HPDE6-E6E7 (cell line): ENCODE measurements around the gene MLLT3.

Experiments used
- DNase-seq: peaks from one replicate; pipeline ENCODE4 v3.0.0; 2011; ENCODE audit warnings: missing footprints; ENCODE audit errors: extremely low spot score

Gene MLLT3

DNA sequence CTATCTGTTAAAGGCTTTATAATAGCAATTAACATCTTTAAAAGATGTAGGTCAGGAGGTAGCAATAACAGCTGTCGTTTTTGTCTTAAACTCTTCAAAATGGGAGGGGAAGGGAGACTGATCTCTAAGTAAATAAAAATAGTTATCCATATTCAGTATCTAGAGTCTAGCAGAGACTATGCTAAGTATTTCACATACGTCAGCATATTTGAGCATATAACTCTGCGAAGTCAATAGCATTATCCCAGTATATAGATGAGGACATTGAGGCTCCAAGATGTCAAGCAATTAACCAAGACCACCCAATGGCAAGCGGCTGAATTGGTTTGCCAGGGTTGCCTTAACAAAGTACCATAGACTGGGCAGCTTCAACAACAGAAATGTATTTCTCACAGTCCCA lies 316.8 kb downstream of the MLLT3 start:
- no peak for DNase-seq

DNA sequence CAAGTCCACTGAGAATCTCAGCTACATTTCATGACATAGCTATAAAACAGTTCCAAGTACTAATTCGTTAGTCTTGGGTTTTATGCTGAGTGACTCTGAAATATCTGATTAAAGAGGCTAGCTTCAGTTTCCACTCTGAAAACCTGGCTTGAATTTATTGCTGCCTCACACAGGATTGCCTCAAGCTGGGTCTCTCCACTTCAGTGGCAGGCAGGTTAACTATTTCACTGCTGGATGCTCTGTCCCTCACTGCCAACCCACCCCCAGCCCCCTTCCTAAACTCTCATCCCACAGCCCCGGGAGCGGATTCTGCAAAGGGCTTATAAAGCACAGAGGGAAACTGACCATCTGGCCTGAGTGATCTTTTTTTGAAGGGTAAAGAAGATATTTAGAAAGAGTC lies 318.3 kb downstream of the MLLT3 start:
- no peak for DNase-seq

DNA sequence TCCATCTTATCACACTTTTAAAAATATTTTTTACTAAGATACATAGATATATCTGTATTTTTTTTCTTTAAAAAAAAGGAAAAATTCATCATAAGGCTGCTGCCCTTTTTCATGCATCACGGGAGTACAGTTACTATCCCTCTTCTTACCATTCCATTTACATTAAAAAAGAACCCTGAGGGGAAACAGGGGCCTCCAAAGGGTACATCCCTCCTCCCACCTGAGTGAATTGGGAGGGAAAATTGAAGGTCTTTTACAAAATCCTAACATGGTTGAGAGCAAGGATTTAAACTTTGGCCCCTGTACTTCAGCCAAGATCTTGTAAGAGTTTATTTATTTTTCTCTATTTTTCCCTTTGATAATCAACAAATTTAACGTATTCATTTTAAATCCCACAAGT lies 319.2 kb downstream of the MLLT3 start:
- no peak for DNase-seq

DNA sequence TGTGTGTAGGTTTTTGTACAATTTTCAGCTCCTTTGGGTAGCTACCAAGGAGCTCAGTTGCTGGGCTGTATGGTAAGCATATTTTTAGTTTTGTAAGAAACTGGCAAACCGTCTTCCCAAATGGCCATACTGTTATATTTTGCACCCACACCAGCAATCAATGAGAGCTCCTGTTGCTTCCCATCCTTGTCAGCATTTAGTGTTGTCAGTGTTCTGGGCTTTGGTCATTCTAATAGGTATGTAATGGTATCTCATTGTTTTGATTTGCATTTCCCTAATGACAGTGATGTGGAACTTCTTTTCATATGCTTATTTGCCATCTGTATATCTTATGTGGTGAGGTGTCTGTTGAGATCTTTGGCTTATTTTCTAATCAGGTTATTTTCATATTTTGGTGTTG lies 320.1 kb downstream of the MLLT3 start:
- no peak for DNase-seq

DNA sequence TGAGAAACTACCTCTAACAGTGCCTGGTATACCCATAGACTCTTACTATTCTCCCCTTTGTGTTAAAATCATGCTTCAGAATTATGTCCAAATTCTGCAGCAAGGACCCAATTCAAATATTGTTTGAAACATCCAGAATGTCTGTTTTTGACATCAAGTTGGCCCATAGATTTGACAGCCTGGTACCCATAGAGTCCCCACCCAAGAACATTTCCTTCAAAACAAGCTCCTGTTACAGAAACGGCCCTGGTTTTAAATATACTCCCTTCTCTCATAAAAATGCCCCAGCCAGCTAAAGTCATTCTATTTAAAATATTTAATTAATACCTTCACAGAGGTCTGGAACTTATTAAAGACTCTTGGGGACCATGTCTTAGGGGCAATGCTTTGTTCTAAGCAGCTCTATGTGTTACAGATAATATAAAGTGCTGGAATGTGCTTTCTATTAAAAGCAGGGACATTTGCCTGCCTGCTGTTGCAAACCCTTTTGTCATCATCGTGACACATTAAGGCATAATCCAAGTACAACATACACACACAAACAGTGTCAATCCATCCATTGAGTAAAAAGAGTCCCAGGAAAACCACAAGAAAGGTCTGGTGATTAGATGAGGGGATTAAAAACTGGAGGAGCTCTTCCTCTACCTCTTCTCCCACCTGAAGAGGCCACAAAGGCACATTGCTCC lies 321.7 kb downstream of the MLLT3 start:
- DNase-seq = no peak

DNA sequence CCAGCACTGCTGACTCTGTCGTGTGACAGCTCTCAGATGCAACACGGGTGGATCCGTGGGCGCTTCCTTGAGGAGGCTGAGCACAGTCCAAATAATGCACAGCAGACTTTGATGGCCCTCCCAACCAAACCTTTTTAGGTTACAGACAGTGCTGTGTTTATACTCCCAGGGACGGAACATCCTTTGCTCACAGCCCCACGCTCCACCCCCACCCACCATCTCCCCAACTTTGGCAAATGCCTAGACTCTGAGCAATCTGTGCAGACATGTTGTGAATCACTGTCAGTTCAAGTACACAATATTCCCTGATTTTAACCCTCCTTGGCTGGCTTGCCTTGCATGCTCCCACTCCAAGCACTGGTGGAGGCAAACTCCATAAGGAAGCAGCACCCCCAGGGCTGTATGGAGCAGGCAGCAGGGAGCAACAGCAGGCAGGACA lies 324.6 kb downstream of the MLLT3 start:
- DNase-seq = no peak

DNA sequence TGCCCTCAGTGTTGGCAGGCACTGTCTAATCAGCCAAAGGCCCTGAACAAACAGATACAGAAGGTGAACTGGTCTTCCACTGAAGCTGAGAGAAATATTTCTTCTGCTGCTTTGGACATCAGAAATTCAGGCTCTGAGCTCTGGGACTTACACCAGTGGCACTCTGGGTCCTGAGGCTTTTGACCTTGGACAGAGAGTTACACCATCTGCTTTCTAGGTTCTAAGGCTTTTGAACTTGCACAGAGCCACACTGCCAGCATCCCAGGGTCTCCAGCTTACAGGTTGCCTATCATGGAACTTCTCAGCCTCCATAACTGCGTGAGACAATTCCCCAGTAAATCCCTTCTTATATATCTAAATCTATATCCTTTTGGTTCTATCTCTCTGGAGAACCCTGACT lies 326.7 kb downstream of the MLLT3 start:
- DNase-seq = no peak

DNA sequence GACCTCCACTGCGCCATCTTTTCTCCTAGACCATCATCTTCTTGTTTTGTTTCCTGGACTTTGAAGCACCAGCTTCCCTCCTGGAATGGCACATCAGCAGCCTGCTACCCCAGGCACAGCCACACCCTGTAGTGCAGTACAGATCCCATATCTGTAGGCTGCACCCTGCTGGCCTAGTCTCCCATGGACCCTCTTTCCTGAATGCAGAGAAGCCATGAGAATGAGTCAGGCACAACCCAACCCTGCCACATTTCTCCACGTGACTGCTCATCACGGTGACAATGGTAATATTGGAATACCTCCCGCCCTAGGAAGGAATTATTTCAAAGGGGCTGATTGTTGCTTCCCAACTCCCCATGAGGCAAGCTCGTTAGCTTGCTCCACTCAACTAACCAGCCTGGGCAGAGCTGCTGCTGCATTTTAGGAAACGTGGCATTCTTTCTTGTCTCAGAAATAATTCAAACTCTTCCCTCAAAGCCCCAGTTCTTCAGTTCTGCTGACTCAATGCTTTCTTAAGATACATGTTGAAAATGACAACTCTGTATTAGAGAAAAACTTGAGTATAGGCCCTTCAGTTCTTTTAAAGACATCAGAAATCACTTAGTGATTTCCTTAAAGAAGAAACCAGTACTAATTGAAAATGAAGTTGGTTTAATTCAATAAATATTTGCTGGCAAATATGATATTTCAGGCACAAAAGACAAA lies 328.1 kb downstream of the MLLT3 start:
- DNase-seq = no peak

DNA sequence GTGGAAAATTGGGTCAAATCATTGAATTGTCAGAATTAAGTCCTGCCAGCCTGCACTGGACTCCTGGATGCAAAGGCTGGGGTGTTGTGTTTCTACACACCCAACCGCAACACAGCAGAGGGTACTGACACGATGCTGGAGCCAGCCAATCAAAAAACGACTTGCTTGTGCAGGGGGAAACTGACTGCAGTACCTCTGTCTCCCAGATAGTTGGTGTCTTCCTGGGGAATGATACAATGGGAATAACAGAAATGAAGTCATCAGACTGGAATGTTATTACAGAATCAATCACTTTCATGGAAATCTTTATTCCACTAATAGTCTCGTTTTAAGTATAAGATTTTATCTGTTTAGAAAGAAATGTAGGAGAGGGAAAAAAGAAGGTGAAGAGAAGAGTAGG lies 330.3 kb downstream of the MLLT3 start:
- DNase-seq = no peak
